H1 (cell line): Measurements from ENCODE around the gene IGSF11. TPM values are rescaled to one million over a fixed set of nuclear protein-coding genes. Genes with fewer than 3 reads are reported as not detected.

Experiments used
- CTCF ChIA-PET: fragments of 300-600 bp; sonication (Branson Sonifier 250); formaldehyde crosslinking; loops from one replicate; lab custom pipeline; 2021; ENCODE audit not compliant: partially characterized antibody; lab: Charles Lee
- POLR2A ChIA-PET: fragments of 300-600 bp; sonication (Branson Sonifier 250); formaldehyde crosslinking; loops from one replicate; lab custom pipeline; 2021; ENCODE audit warnings: inconsistent platforms; ENCODE audit not compliant: partially characterized antibody; lab: Charles Lee
- DNase-seq, 2 experiments: peaks; one replicate each; pipeline versions ENCODE4 v3.0.0 to v3.0.0-alpha.2; 2010 to 2022; ENCODE audit warnings: low spot score in 2 of 2, low read depth in 1 of 2, mixed read lengths in 1 of 2
- FAIRE-seq: peaks from 2 replicates; lab custom pipeline; 2011; peaks lifted over from hg19 to GRCh38; lab: Jason Lieb, UNC
- H2AFZ ChIP-seq: 2 replicates; pipeline ENCODE4 v1.8.1; 2012; ENCODE audit warnings: low read length, inconsistent platforms
- H2AK5ac ChIP-seq: 2 replicates; pipeline ENCODE4 v1.6.1; 2013; ENCODE audit warnings: low read depth, low read length
- H2BK120ac ChIP-seq: replicated peaks from 2 replicates; pipeline ENCODE3; 2013; ENCODE audit warnings: low read depth, low read length, inconsistent platforms
- H2BK12ac ChIP-seq: 2 replicates; pipeline ENCODE4 v1.6.1; 2013; ENCODE audit warnings: low read depth, low read length
- H2BK15ac ChIP-seq: 2 replicates; pipeline ENCODE4 v1.6.1; 2013; ENCODE audit warnings: low read length
- H2BK20ac ChIP-seq: 2 replicates; pipeline ENCODE4 v1.6.1; 2013; ENCODE audit warnings: low read length
- H2BK5ac ChIP-seq: 2 replicates; pipeline ENCODE4 v1.6.1; 2013; ENCODE audit warnings: low read depth, low read length
- H3K14ac ChIP-seq: 2 replicates; pipeline ENCODE4 v1.6.1; 2013; ENCODE audit warnings: inconsistent platforms; ENCODE audit not compliant: insufficient read length
- H3K18ac ChIP-seq: 2 replicates; pipeline ENCODE4 v1.6.1; 2013; ENCODE audit warnings: low read length; ENCODE audit errors: extremely low read depth
- H3K23ac ChIP-seq: 2 replicates; pipeline ENCODE4 v1.6.1; 2013; ENCODE audit warnings: inconsistent platforms; ENCODE audit not compliant: insufficient read length
- H3K23me2 ChIP-seq: 2 replicates; pipeline ENCODE4 v1.6.1; 2013; ENCODE audit warnings: low read depth, low read length
- H3K27ac ChIP-seq: 2 replicates; pipeline ENCODE4 v1.6.1; 2011; ENCODE audit warnings: low read depth, low read length, inconsistent platforms
- H3K27me3 ChIP-seq, 4 experiments: replicated peaks in 1 of 4; 1 replicate in 1 of 4; 2 replicates in 3 of 4; pipeline versions ENCODE4 v1.6.1 to v1.8.1; 2011 to 2013; ENCODE audit warnings: low read length in 3 of 4, mild to moderate bottlenecking in 3 of 4, inconsistent platforms in 2 of 4, mixed read lengths in 2 of 4, moderate library complexity in 1 of 4; ENCODE audit not compliant: control insufficient read depth in 3 of 4, insufficient read depth in 3 of 4; ENCODE audit errors: extremely low read depth in 1 of 4
- H3K36me3 ChIP-seq, 4 experiments: 2 replicates each; pipeline versions ENCODE4 v1.6.1 to v1.8.1; 2011 to 2013; ENCODE audit warnings: mild to moderate bottlenecking in 4 of 4, low read length in 3 of 4, moderate library complexity in 2 of 4, control low read depth in 1 of 4, inconsistent platforms in 1 of 4; ENCODE audit not compliant: insufficient read depth in 4 of 4, control insufficient read depth in 2 of 4
- H3K4ac ChIP-seq: replicated peaks from 2 replicates; pipeline ENCODE3; 2013; ENCODE audit warnings: low read length, low read depth, mixed read lengths, inconsistent platforms; ENCODE audit not compliant: insufficient read length
- H3K4me1 ChIP-seq, 4 experiments: replicated peaks in 1 of 4; 1 replicate in 1 of 4; 2 replicates in 3 of 4; pipeline versions ENCODE4 v1.6.1 to v1.8.1; 2011 to 2013; ENCODE audit warnings: low read length in 3 of 4, inconsistent platforms in 2 of 4, mixed read lengths in 1 of 4; ENCODE audit not compliant: insufficient read depth in 4 of 4, control insufficient read depth in 3 of 4
- H3K4me2 ChIP-seq, 2 experiments: 2 replicates each; pipeline versions ENCODE4 v1.6.1 to v1.8.1; 2011 to 2013; ENCODE audit warnings: low read depth in 2 of 2, low read length in 2 of 2, control low read depth in 1 of 2, inconsistent platforms in 1 of 2, mild to moderate bottlenecking in 1 of 2; ENCODE audit not compliant: insufficient read depth in 1 of 2
- H3K4me3 ChIP-seq, 4 experiments: fragments of 200-600, 300-600 bp in 1 of 4; sonication (generic), shearing (Covaris generic), sonication (Bioruptor Twin) in 1 of 4; 2 replicates each; pipeline versions ENCODE4 v1.5.1 to v1.8.1; 2011 to 2016; ENCODE audit warnings: low read length in 4 of 4, low read depth in 3 of 4, control low read depth in 2 of 4, inconsistent platforms in 2 of 4, mild to moderate bottlenecking in 2 of 4, mixed read lengths in 1 of 4, moderate library complexity in 1 of 4; ENCODE audit not compliant: insufficient read depth in 2 of 4; ENCODE audit errors: extremely low read depth in 1 of 4
- H3K56ac ChIP-seq: replicated peaks from 2 replicates; pipeline ENCODE3; 2013; ENCODE audit warnings: low read depth, mild to moderate bottlenecking, mixed read lengths, low read length, inconsistent platforms; ENCODE audit not compliant: insufficient read length
- H3K79me1 ChIP-seq: 2 replicates; pipeline ENCODE4 v1.6.1; 2013; ENCODE audit warnings: low read depth, low read length, control low read depth
- H3K79me2 ChIP-seq, 2 experiments: 2 replicates each; pipeline versions ENCODE4 v1.6.1 to v1.8.1; 2012 to 2013; ENCODE audit warnings: low read length in 2 of 2, mild to moderate bottlenecking in 2 of 2, inconsistent platforms in 1 of 2; ENCODE audit not compliant: insufficient read depth in 2 of 2, control insufficient read depth in 1 of 2
- H3K9ac ChIP-seq, 4 experiments: replicated peaks in 1 of 4; 1 replicate in 1 of 4; 2 replicates in 3 of 4; pipeline versions ENCODE4 v1.6.1 to v1.8.1; 2011 to 2013; ENCODE audit warnings: low read depth in 3 of 4, low read length in 3 of 4, control low read depth in 2 of 4, mild to moderate bottlenecking in 2 of 4, moderate library complexity in 2 of 4, inconsistent platforms in 1 of 4; ENCODE audit errors: extremely low read depth in 1 of 4
- H3K9me3 ChIP-seq, 2 experiments: 2 replicates each; pipeline versions ENCODE4 v1.6.1 to v1.8.1; 2012 to 2013; ENCODE audit warnings: mild to moderate bottlenecking in 2 of 2, moderate library complexity in 2 of 2, control low read depth in 1 of 2, inconsistent platforms in 1 of 2, low read depth in 1 of 2, low read length in 1 of 2, mixed read lengths in 1 of 2; ENCODE audit not compliant: insufficient read depth in 2 of 2
- H4K20me1 ChIP-seq, 2 experiments: replicated peaks in 1 of 2; 2 replicates each; pipeline versions ENCODE3 to v1.8.1; 2011 to 2013; ENCODE audit warnings: inconsistent platforms in 2 of 2, low read length in 2 of 2, mild to moderate bottlenecking in 1 of 2; ENCODE audit not compliant: insufficient read depth in 2 of 2, control insufficient read depth in 1 of 2
- H4K5ac ChIP-seq: 2 replicates; pipeline ENCODE4 v1.6.1; 2013; ENCODE audit warnings: low read length, low read depth, mixed read lengths, inconsistent platforms; ENCODE audit not compliant: insufficient read length
- H4K8ac ChIP-seq: 2 replicates; pipeline ENCODE4 v1.8.0; 2013; ENCODE audit warnings: mild to moderate bottlenecking, moderate library complexity, low read length, inconsistent platforms; ENCODE audit not compliant: insufficient read depth; ENCODE audit errors: extremely low read depth
- H4K91ac ChIP-seq: replicated peaks from 2 replicates; pipeline ENCODE3; 2013; ENCODE audit warnings: low read length, mixed read lengths, inconsistent platforms; ENCODE audit not compliant: insufficient read length
- WGBS, 2 experiments: shearing (Covaris generic) in 1 of 2; methylation state at CpG; one replicate each; pipeline versions ENCODE4 v1.1.6 to v1.1.7; 2013 to 2015; ENCODE audit warnings: low lambda C conversion rate in 2 of 2, mixed read lengths in 2 of 2, inconsistent platforms in 1 of 2, low coverage in 1 of 2, missing lambda C conversion rate in 1 of 2; ENCODE audit not compliant: insufficient replicate concordance in 2 of 2, insufficient coverage in 1 of 2, insufficient read length in 1 of 2; ENCODE audit errors: extremely low coverage in 1 of 2, missing lambda C conversion rate in 1 of 2; 5-methylcytosine and 5-hydroxymethylcytosine counted together
- polyA plus RNA-seq, 7 experiments: library from polyadenylated mRNA; depleted of rRNA in 3 of 7; stranded (reverse) in 5 of 7; unstranded in 2 of 7; fragments of >200 nt in 5 of 7; fragments of 200-250 nt in 2 of 7; gene quantifications; 1 replicate in 5 of 7; 2 replicates in 1 of 7; 4 replicates in 1 of 7; pipeline versions ENCODE4 v1.2.1 to v1.2.3, GENCODE V29; 2011 to 2013; ENCODE audit warnings: missing spikeins in 2 of 7, mixed read lengths in 2 of 7
- total RNA-seq: library from RNA; stranded (reverse); fragmentation: NEBNext Ultra II Directional; extraction: Animal tissue kit (Norgen Biotek cat#: 25700); gene quantifications from 2 replicates; pipeline ENCODE4 v1.2.1, GENCODE V29; 2021

IGSF11 gene
- total and polyA plus RNA-seq, 2 of the 8 experiments (the other 6 are each of a cell fraction or from before 2014, with no cell fraction given), result 1.1 to 4.1 TPM

DNA sequence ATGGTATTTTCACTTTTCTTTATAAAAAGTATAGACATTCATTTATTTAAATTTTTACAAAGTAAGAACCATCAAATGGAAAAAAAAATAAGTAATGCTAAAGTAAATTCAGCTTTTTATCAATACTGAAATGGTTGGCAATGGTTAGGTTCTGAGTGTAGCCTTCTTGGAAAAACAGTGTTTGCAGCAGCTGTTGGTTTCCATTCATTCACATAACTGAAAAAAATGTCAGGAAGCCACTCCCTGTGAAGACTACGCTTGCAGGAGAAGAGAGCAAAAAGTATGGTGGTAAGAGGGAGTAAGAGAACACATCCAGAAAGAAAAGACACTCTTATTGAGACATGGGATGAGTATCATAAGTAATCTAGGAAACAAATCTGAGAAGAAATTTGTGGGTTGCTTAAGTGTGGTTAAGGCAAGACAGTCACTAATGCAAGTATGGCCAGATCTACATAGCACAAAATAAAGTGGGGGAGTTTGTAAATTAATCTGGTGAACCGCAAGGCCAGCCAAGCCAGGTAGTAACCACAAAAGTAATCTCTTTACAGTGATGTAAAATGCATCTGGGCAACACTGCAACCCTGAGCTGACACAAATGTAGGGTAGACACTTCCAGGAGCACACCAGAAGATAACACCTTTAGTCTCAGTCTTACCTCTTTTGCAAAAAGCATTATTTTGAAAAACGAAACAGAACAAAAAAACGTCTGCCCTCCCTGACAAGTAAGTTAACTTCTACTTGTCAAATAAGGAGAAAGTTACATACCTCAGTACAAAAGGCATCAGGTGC, 133.7 kb downstream of the IGSF11 start:
- CTCF ChIA-PET, result interaction anchor here (1.3 kb wide), 1 partner anchor 18 kb away, joined by 3 read pairs; no protein-coding TSS in a partner anchor
- WGBS, 2 experiments, result 71% methylated on average over 4 of the region's 4 CpGs; no CpG with 5 or more reads in 1 of the 2 experiments
- no peaks in the 10 kb centered on the region for H3K79me1 ChIP-seq

More for the DNA sequence above, 133.7 kb downstream of the IGSF11 start:
- no peak overlapping the region for H4K5ac ChIP-seq
- no peaks in the 10 kb centered on the region for H4K20me1 ChIP-seq
- H2BK15ac ChIP-seq, result no peak overlapping the region
- no peak overlapping the region for H4K8ac ChIP-seq
- H3K56ac ChIP-seq, result no peak overlapping the region
- POLR2A ChIA-PET, result no interaction called here
- H2AFZ ChIP-seq, result peak overlapping the region; percentile 53; the same call in 1 of the 2 replicates
- no peak overlapping the region for H3K14ac ChIP-seq
- H3K27me3 ChIP-seq, result no peaks in the 10 kb centered on the region
- no peak overlapping the region for H3K18ac ChIP-seq
- H2BK5ac ChIP-seq, result no peak overlapping the region
- H3K4me2 ChIP-seq, result no peak overlapping the region
- no peak overlapping the region for H3K4ac ChIP-seq
- H3K9me3 ChIP-seq, result no peaks in the 10 kb centered on the region
- H3K4me3 ChIP-seq, result no peak overlapping the region
- H3K4me1 ChIP-seq, result no peaks in the 10 kb centered on the region
- H2BK20ac ChIP-seq, result no peak overlapping the region
- DNase-seq (no peak), FAIRE-seq (no peak)
- no peak overlapping the region for H3K9ac ChIP-seq
- H3K23ac ChIP-seq, result no peak overlapping the region
- H2AK5ac ChIP-seq, result no peak overlapping the region
- no peaks in the 10 kb centered on the region for H3K23me2 ChIP-seq
- H3K27ac ChIP-seq, result no peak overlapping the region; the same call in 1 of the 2 replicates
- H2BK12ac ChIP-seq, result no peak overlapping the region
- H2BK120ac ChIP-seq, result no peak overlapping the region
- no peaks in the 10 kb centered on the region for H3K79me2 ChIP-seq
- H4K91ac ChIP-seq, result no peak overlapping the region
- no peaks in the 10 kb centered on the region for H3K36me3 ChIP-seq
